ENCODE data around the gene LCN15. TPM values are rescaled to one million over a fixed set of nuclear protein-coding genes. Genes with fewer than 3 reads are reported as not detected.

LCN15 gene
- total RNA-seq, 4 donors from 2014 or later: 6.4 to 11.9 TPM; not detected in 2

DNA sequence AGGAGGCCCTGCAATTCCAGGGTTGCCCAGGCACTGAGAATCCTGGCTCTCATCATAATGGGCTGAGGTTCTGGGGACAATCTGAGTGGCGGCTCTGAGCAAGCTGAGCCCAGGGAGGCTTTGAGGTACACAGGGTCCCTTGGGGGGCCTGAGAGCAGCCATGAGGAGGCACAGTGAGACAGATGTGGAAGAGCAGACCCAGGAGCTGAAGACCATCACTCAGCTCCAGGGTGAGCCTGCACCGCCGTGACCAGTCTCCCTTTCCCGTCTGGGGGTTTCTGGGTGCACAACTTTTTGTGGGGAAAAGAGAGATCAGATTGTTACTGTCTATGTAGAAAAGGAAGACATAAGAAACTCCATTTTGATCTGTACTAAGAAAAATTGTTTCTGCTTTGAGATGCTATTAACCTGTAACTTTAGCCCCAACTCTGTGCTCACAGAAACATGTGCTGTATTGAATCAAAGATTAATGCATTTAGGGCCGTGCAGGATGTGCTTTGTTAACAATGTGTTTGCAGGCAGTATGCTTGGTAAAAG lies 32.0 kb upstream of the LCN15 start, which contains the start of gene CCDC183:
CCDC183 (plus strand) TSS at position 101 of the 537 bp plus-strand sequence; CDS start at position 161, 60 bp downstream.
- TF ChIP-seq, protein P1, sequence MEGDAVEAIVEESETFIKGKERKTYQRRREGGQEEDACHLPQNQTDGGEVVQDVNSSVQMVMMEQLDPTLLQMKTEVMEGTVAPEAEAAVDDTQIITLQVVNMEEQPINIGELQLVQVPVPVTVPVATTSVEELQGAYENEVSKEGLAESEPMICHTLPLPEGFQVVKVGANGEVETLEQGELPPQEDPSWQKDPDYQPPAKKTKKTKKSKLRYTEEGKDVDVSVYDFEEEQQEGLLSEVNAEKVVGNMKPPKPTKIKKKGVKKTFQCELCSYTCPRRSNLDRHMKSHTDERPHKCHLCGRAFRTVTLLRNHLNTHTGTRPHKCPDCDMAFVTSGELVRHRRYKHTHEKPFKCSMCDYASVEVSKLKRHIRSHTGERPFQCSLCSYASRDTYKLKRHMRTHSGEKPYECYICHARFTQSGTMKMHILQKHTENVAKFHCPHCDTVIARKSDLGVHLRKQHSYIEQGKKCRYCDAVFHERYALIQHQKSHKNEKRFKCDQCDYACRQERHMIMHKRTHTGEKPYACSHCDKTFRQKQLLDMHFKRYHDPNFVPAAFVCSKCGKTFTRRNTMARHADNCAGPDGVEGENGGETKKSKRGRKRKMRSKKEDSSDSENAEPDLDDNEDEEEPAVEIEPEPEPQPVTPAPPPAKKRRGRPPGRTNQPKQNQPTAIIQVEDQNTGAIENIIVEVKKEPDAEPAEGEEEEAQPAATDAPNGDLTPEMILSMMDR (IDR thresholded peaks at IDR 0.05): no peak
- TF ChIP-seq POLR2A (IDR thresholded peaks at IDR 0.05) (no peak), EP300 (IDR thresholded peaks at IDR 0.05; ENCODE audit: low read depth) (no peak), POLR2AphosphoS5 (IDR thresholded peaks at IDR 0.05) (no peak)
- Histone ChIP-seq H3K4me3 (no peak within 1 kb of the TSS), H3K9me3 (no peaks in the 10 kb centered on the region), H3K36me3 (no peaks in the 10 kb centered on the region), H3K27ac (peak within 1 kb of the TSS in 1 of 4 donors; percentile 46), H3K27me3 (peaks cover 45% of the 10 kb centered on the region), H3K4me1 (peaks cover 14 to 92% (median 67%) of the 10 kb centered on the region in 4 donors)
- DNase-seq: no peak
- 34 to 45% methylated on average over 4 to 5 of the region's 5 CpGs for WGBS, 2 donors (ENCODE audit: low coverage in 1 of 2)
- intact Hi-C loops (cut with DNase I; ENCODE audit: low total_unique reads): no loop called here
- in situ Hi-C loops (cut with MboI; ENCODE audit: low pct_ligation_motif_present in 1 of 4, low pct_unique_long_range_greater_than_20kb in 1 of 4, low sequenced_read_pairs in 3 of 4): loop anchor here in 2 of 4 donors (25.0 kb wide), 1 partner anchor 241 kb away; the partner anchor contains the start of genes ABCA2 (in 2 of the 2), FUT7 (in 2 of the 2) and NPDC1 (in 2 of the 2)

DNA sequence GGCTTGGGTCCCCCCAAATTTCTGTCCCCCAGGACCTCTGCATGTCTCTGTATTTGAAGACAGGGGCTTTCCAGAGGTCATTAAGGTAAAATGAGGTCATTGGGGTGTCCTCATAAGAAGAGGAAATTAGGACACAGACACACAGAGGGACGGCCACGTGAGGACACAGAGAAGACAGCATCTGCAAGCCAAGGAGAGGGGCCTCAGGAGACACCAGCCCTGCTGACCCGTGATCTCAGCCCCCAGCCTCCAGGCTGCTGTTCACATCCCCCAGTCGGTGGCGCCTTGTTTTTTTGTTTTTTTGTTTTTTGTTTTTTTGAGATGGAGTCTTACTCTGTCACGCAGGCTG lies 30.7 kb upstream of the LCN15 start:
- TF ChIP-seq EP300 (IDR thresholded peaks at IDR 0.05; ENCODE audit: low read depth) (no peak), POLR2AphosphoS5 (IDR thresholded peaks at IDR 0.05) (no peak), POLR2A (IDR thresholded peaks at IDR 0.05) (no peak)
- TF ChIP-seq, protein P1 (IDR thresholded peaks at IDR 0.05): no peak
- no peak for DNase-seq
- H3K4me1 ChIP-seq: peaks cover 14 to 85% (median 61%) of the 10 kb centered on the region in 4 donors
- WGBS, 2 donors (ENCODE audit: low coverage in 1 of 2): 60 to 73% methylated on average over 2 to 6 of the region's 6 CpGs
- H3K27me3 ChIP-seq: peaks cover 31% of the 10 kb centered on the region
- no peaks in the 10 kb centered on the region for H3K36me3 ChIP-seq
- H3K27ac ChIP-seq: peak overlapping the region in 2 of 4 donors; percentile 95 to 98
- in situ Hi-C loops (cut with MboI; ENCODE audit: low pct_ligation_motif_present in 1 of 4, low pct_unique_long_range_greater_than_20kb in 1 of 4, low sequenced_read_pairs in 3 of 4) (loop anchor here in 2 of 4 donors (25.0 kb wide), 1 partner anchor 242 kb away; the partner anchor contains the start of genes ABCA2 (in 2 of the 2), FUT7 (in 2 of the 2) and NPDC1 (in 2 of the 2)), intact Hi-C loops (cut with DNase I; ENCODE audit: low total_unique reads) (no loop called here)
- no peak overlapping the region for H3K4me3 ChIP-seq
- H3K9me3 ChIP-seq: no peaks in the 10 kb centered on the region

DNA sequence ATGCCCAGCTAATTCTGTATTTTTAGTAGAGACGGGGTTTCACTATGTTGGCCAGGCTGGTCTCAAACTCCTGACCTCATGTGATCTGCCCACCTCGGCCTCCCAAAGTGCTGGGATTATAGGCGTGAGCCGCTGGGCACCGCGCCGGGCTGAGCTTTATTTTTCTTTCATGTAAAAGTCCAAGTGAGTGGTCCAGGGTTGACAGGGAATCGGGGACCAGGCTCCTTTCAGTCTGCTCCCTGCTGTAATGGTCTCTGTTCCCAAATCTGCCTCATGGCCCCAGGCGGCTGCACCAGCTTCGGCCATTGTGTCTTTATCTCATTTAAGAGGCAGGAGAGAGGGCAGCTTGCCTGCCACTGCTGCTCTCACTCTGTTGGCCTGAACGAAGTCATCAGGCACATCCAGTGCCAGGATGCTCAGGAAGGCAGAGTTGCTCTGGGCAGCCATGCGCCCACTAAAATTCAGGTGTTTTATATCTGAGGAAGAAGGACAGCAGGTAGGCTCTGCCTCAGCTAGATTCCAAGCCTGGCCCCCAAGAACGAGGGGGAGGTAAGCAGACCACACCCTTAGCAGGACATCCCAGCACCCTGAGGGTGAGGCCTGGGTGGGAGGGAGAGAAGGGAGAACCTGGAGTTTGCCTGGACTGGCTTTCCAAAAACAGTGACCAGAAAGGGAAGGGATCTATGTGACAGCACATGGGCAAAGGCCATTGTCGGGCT lies 30.1 kb upstream of the LCN15 start:
- Histone ChIP-seq H3K27me3 (peaks cover 26% of the 10 kb centered on the region), H3K4me3 (no peak overlapping the region), H3K36me3 (no peaks in the 10 kb centered on the region), H3K9me3 (no peaks in the 10 kb centered on the region), H3K27ac (peak overlapping the region in 3 of 4 donors; percentile 95 to 98 (median 95)), H3K4me1 (peaks cover 15 to 85% (median 58%) of the 10 kb centered on the region in 4 donors)
- intact Hi-C loops (cut with DNase I; ENCODE audit: low total_unique reads) (no loop called here), in situ Hi-C loops (cut with MboI; ENCODE audit: low pct_ligation_motif_present in 1 of 4, low pct_unique_long_range_greater_than_20kb in 1 of 4, low sequenced_read_pairs in 3 of 4) (loop anchor here in 2 of 4 donors (25.0 kb wide), 1 partner anchor 243 kb away; the partner anchor contains the start of genes ABCA2 (in 2 of the 2), FUT7 (in 2 of the 2) and NPDC1 (in 2 of the 2))
- TF ChIP-seq EP300 (IDR thresholded peaks at IDR 0.05; ENCODE audit: low read depth): no peak
- TF ChIP-seq POLR2AphosphoS5 (IDR thresholded peaks at IDR 0.05): no peak
- TF ChIP-seq POLR2A (IDR thresholded peaks at IDR 0.05): no peak
- TF ChIP-seq, protein P1 (IDR thresholded peaks at IDR 0.05): no peak
- DNase-seq: no peak
- WGBS, 2 donors (ENCODE audit: low coverage in 1 of 2): 90% methylated on average over 14 of the region's 14 CpGs; no CpG with 5 or more reads in 1 of the 2 donors

All from transverse colon (tissue), 4 donors.